Liver (tissue), 3 donors: ENCODE measurements around the gene LRRFIP1.

Experiments
- ATF3 ChIP-seq: IDR thresholded peaks from 2 replicates; pipeline ENCODE4 v1.6.1; 2016; ENCODE audit warnings: antibody characterized with exemption
- CTCF ChIP-seq: fragments of 150-350 bp; IDR thresholded peaks from 2 replicates; pipeline ENCODE4 v1.5.1; 2017; ENCODE audit warnings: improper control_type of control experiment, low read depth, low read length; ENCODE audit not compliant: missing input control
- EGR1 ChIP-seq, 2 donors: IDR thresholded peaks; 2 replicates each; pipeline ENCODE4 v1.6.1; 2016 to 2018; ENCODE audit warnings: antibody characterized with exemption in 2 of 2, low read depth in 2 of 2
- FOXA1 ChIP-seq: IDR thresholded peaks from 2 replicates; pipeline ENCODE4 v1.6.1; 2016; ENCODE audit warnings: antibody characterized with exemption
- GABPA ChIP-seq, 2 donors: IDR thresholded peaks in 1 of 2; conservative IDR thresholded peaks in 1 of 2; 2 replicates each; pipeline ENCODE4 v1.6.1; 2016; ENCODE audit warnings: antibody characterized with exemption in 2 of 2, mild to moderate bottlenecking in 1 of 2, moderate library complexity in 1 of 2
- JUND ChIP-seq, 2 donors: IDR thresholded peaks; 2 replicates each; pipeline ENCODE4 v1.6.1; 2016; ENCODE audit warnings: antibody characterized with exemption in 2 of 2
- MAX ChIP-seq: IDR thresholded peaks from 2 replicates; pipeline ENCODE4 v1.6.1; 2016; ENCODE audit warnings: antibody characterized with exemption
- RAD21 ChIP-seq, 2 donors: IDR thresholded peaks; 2 replicates each; pipeline ENCODE4 v1.6.1; 2016; ENCODE audit warnings: antibody characterized with exemption in 2 of 2, mild to moderate bottlenecking in 2 of 2
- REST ChIP-seq: IDR thresholded peaks from 2 replicates; pipeline ENCODE4 v1.6.1; 2016; ENCODE audit warnings: antibody characterized with exemption, mild to moderate bottlenecking
- SP1 ChIP-seq: IDR thresholded peaks from 2 replicates; pipeline ENCODE4 v1.6.1; 2018; ENCODE audit warnings: antibody characterized with exemption, mild to moderate bottlenecking
- TAF1 ChIP-seq: conservative IDR thresholded peaks from 2 replicates; pipeline ENCODE4 v1.6.1; 2016; ENCODE audit warnings: antibody characterized with exemption, mild to moderate bottlenecking
- YY1 ChIP-seq: IDR thresholded peaks from 2 replicates; pipeline ENCODE4 v1.6.1; 2016; ENCODE audit warnings: antibody characterized with exemption, mild to moderate bottlenecking
- ZBTB33 ChIP-seq: IDR thresholded peaks from 2 replicates; pipeline ENCODE4 v1.6.1; 2016; ENCODE audit warnings: antibody characterized with exemption
- donor health status: healthy.
- donor health status: healthy.

GRCh38 chr2:237688081-237688480, 60.7 kb downstream of the LRRFIP1 start:
- TF ChIP-seq CTCF (no peak), TAF1 (no peak), REST (no peak), SP1 (no peak), MAX (no peak), ZBTB33 (no peak), RAD21 (IDR thresholded peaks at IDR 0.05) (no peak), JUND (IDR thresholded peaks at IDR 0.05) (no peak), GABPA (IDR thresholded peaks at IDR 0.05 in 1 of 2, conservative IDR thresholded peaks at IDR 0.05 in 1 of 2) (no peak), YY1 (no peak), FOXA1 (no peak), EGR1 (IDR thresholded peaks at IDR 0.05; ENCODE audit: low read depth in 2 of 2) (no peak), ATF3 (no peak)
